ENCODE measurements around the gene SLC22A12. TPM values are rescaled to one million over a fixed set of nuclear protein-coding genes. Genes with fewer than 3 reads are reported as not detected.
A peak's percentile ranks its signal among the peaks of the same experiment; 100 is the strongest.
"Not testable (repeated sequence)": the region's sequence is repeated elsewhere in the genome, so short reads cannot be mapped to it uniquely, and the experiment has no call there.

SLC22A12 gene
- total and polyA plus RNA-seq, 2 donors from 2014 or later: 5.3 to 85.9 TPM

- Histone ChIP-seq H3K27me3 (ENCODE audit: control insufficient read depth, insufficient read depth, low read length) (no peaks in the 10 kb centered on the region), H3K27ac (ENCODE audit: low read depth in 2 of 2, low read length in 2 of 2) (peak overlapping the region in 1 of 2 donors; percentile 78), H3K9me3 (ENCODE audit: control insufficient read depth in 2 of 3, insufficient read depth in 1 of 3, low read length in 3 of 3) (peaks cover 0 to 8% (median 2%) of the 10 kb centered on the region in 3 donors), H3K36me3 (ENCODE audit: control insufficient read depth in 2 of 3, insufficient read depth in 3 of 3, low read length in 3 of 3) (no peaks in the 10 kb centered on the region), H3K4me3 (ENCODE audit: low read length in 3 of 3) (peak overlapping the region in 2 of 3 donors; percentile 64 to 67), H3K4me1 (ENCODE audit: control insufficient read depth in 2 of 3, insufficient read depth in 2 of 3, low read depth in 1 of 3, low read length in 3 of 3) (peaks cover 0 to 7% (median 6%) of the 10 kb centered on the region in 3 donors), H3K9ac (ENCODE audit: low read length in 3 of 3) (peak overlapping the region in 1 of 3 donors; percentile 67)
- intact Hi-C loops (cut with DNase I): no loop called here
- FAIRE-seq (no peak), DNase-seq (peak in 1 of 5 donors; percentile 49)
- TF ChIP-seq, protein P1, sequence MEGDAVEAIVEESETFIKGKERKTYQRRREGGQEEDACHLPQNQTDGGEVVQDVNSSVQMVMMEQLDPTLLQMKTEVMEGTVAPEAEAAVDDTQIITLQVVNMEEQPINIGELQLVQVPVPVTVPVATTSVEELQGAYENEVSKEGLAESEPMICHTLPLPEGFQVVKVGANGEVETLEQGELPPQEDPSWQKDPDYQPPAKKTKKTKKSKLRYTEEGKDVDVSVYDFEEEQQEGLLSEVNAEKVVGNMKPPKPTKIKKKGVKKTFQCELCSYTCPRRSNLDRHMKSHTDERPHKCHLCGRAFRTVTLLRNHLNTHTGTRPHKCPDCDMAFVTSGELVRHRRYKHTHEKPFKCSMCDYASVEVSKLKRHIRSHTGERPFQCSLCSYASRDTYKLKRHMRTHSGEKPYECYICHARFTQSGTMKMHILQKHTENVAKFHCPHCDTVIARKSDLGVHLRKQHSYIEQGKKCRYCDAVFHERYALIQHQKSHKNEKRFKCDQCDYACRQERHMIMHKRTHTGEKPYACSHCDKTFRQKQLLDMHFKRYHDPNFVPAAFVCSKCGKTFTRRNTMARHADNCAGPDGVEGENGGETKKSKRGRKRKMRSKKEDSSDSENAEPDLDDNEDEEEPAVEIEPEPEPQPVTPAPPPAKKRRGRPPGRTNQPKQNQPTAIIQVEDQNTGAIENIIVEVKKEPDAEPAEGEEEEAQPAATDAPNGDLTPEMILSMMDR (IDR thresholded peaks at IDR 0.05; ENCODE audit: borderline replicate concordance, extremely low read depth, insufficient read depth): no peak
These were observed 1.6 kb downstream of the SLC22A12 start for GRCh38 chr11:64592656-64593055.

- no peak overlapping the region for H3K9ac ChIP-seq (ENCODE audit: low read length in 3 of 3)
- no peaks in the 10 kb centered on the region for H3K27me3 ChIP-seq (ENCODE audit: control insufficient read depth, insufficient read depth, low read length)
- H3K4me3 ChIP-seq (ENCODE audit: low read length in 3 of 3): peak overlapping the region in 2 of 3 donors; percentile 64 to 67
- TF ChIP-seq, protein P1 (IDR thresholded peaks at IDR 0.05; ENCODE audit: borderline replicate concordance, extremely low read depth, insufficient read depth): no peak
- H3K27ac ChIP-seq (ENCODE audit: low read depth in 2 of 2, low read length in 2 of 2): no peak overlapping the region
- H3K36me3 ChIP-seq (ENCODE audit: control insufficient read depth in 2 of 3, insufficient read depth in 3 of 3, low read length in 3 of 3): no peaks in the 10 kb centered on the region
- FAIRE-seq (no peak), DNase-seq (peak in 1 of 5 donors; percentile 60)
- peaks cover 0 to 4% (median 2%) of the 10 kb centered on the region in 3 donors for H3K9me3 ChIP-seq (ENCODE audit: control insufficient read depth in 2 of 3, insufficient read depth in 1 of 3, low read length in 3 of 3)
- intact Hi-C loops (cut with DNase I): no loop called here
- H3K4me1 ChIP-seq (ENCODE audit: control insufficient read depth in 2 of 3, insufficient read depth in 2 of 3, low read depth in 1 of 3, low read length in 3 of 3): peaks cover 0 to 7% (median 6%) of the 10 kb centered on the region in 3 donors
These were observed 2.4 kb downstream of the SLC22A12 start for GRCh38 chr11:64593156-64594105.

GRCh38 chr11:64594159-64594939 is 3.3 kb downstream of the SLC22A12 start:
- TF ChIP-seq, protein P1 (IDR thresholded peaks at IDR 0.05; ENCODE audit: borderline replicate concordance, extremely low read depth, insufficient read depth): no peak
- H3K9me3 ChIP-seq (ENCODE audit: control insufficient read depth in 2 of 3, insufficient read depth in 1 of 3, low read length in 3 of 3): peaks cover 0 to 2% (median under 1%) of the 10 kb centered on the region in 3 donors
- intact Hi-C loops (cut with DNase I): no loop called here
- H3K36me3 ChIP-seq (ENCODE audit: control insufficient read depth in 2 of 3, insufficient read depth in 3 of 3, low read length in 3 of 3): no peaks in the 10 kb centered on the region
- no peak overlapping the region for H3K27ac ChIP-seq (ENCODE audit: low read depth in 2 of 2, low read length in 2 of 2)
- H3K9ac ChIP-seq (ENCODE audit: low read length in 3 of 3): no peak overlapping the region
- FAIRE-seq (no peak), DNase-seq (peak in 1 of 5 donors; percentile 25)
- H3K27me3 ChIP-seq (ENCODE audit: control insufficient read depth, insufficient read depth, low read length): no peaks in the 10 kb centered on the region
- H3K4me3 ChIP-seq (ENCODE audit: low read length in 3 of 3): peak overlapping the region in 1 of 3 donors; percentile 27
- H3K4me1 ChIP-seq (ENCODE audit: control insufficient read depth in 2 of 3, insufficient read depth in 2 of 3, low read depth in 1 of 3, low read length in 3 of 3): peaks cover 0 to 7% (median 6%) of the 10 kb centered on the region in 3 donors

DNA sequence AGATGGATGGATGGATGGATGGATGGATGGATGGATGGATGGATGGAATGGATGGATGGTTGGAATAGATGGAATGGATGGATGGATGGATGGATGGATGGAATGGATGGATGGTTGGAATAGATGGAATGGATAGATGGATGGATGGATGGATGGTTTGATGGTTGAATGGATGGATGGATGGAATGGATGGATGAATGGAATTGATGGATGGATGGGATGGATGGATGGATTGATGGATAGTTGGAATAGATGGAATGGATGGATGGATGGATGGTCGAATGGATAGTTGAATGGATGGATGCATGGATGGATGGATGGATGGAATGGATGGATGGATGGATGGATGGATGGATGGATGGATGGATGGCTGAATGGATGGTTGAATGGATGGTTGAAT is 4.9 kb downstream of the SLC22A12 start:
- H3K27me3 ChIP-seq (ENCODE audit: control insufficient read depth, insufficient read depth, low read length); H3K4me3 ChIP-seq (ENCODE audit: low read length in 3 of 3); H3K9ac ChIP-seq (ENCODE audit: low read length in 3 of 3); DNase-seq; H3K9me3 ChIP-seq (ENCODE audit: control insufficient read depth in 2 of 3, insufficient read depth in 1 of 3, low read length in 3 of 3); H3K36me3 ChIP-seq (ENCODE audit: control insufficient read depth in 2 of 3, insufficient read depth in 3 of 3, low read length in 3 of 3); FAIRE-seq; H3K27ac ChIP-seq (ENCODE audit: low read depth in 2 of 2, low read length in 2 of 2); intact Hi-C loops (cut with DNase I); H3K4me1 ChIP-seq (ENCODE audit: control insufficient read depth in 2 of 3, insufficient read depth in 2 of 3, low read depth in 1 of 3, low read length in 3 of 3): not testable (repeated sequence)

All from kidney (tissue), 14 donors.